GM12872 (cell line): ENCODE data around the gene RASGRP3.

Experiments used
- TF ChIP-seq, protein P1 (sequence below): IDR thresholded peaks from 3 replicates; pipeline ENCODE4 v1.5.1; 2011; ENCODE audit warnings: low read depth, mild to moderate bottlenecking, low read length, moderate library complexity; ENCODE audit not compliant: insufficient read depth

The RASGRP3 gene

GRCh38 chr2:33595385-33595784, 118.9 kb downstream of the RASGRP3 start:
- TF ChIP-seq, protein P1, sequence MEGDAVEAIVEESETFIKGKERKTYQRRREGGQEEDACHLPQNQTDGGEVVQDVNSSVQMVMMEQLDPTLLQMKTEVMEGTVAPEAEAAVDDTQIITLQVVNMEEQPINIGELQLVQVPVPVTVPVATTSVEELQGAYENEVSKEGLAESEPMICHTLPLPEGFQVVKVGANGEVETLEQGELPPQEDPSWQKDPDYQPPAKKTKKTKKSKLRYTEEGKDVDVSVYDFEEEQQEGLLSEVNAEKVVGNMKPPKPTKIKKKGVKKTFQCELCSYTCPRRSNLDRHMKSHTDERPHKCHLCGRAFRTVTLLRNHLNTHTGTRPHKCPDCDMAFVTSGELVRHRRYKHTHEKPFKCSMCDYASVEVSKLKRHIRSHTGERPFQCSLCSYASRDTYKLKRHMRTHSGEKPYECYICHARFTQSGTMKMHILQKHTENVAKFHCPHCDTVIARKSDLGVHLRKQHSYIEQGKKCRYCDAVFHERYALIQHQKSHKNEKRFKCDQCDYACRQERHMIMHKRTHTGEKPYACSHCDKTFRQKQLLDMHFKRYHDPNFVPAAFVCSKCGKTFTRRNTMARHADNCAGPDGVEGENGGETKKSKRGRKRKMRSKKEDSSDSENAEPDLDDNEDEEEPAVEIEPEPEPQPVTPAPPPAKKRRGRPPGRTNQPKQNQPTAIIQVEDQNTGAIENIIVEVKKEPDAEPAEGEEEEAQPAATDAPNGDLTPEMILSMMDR, result no peak

DNA sequence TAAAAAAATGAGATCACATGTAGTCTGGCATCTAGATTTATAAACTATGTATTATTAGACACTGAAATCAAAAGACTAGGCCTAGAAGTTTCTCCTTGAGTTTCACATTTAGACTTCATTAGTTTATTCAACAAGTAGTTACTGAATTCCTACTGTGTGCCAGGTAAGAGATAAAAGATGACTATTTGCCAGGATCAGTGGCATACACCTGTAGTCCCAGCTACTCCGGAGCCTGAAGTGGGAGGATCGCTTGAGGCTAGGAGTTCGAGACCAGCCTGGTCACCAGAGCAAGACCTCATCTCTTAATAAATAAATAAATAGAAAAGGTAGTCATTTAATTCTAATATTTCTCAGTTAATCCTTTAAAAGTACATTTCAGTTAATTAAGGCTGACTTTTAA, 120.6 kb downstream of the RASGRP3 start:
- TF ChIP-seq, protein P1, result no peak

GRCh38 chr2:33598561-33599174, 122.2 kb downstream of the RASGRP3 start:
- TF ChIP-seq, protein P1, result no peak

- TF ChIP-seq, protein P1, result 0 out of 3 replicates have a peak, but pooled peaks have one; percentile 7
Observed at GRCh38 chr2:33599175-33599942, 122.9 kb downstream of the RASGRP3 start, which contains the start of gene FAM98A. TSS of gene FAM98A (minus strand) at chr2:33599299. CDS start at chr2:33599221, 78 bp downstream.

DNA sequence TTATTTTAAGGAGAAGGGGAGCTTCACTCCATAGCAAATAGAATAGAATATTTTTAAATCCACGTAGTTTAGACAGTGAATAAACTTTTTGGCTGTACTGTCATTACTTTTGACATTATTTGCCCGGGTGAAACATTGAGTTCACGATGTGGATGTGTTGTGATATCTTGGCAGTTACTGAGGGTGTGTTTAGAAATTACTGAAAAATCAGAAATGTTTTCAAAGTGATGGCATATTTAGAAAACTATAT, 123.4 kb downstream of the RASGRP3 start:
- TF ChIP-seq, protein P1, result no peak

DNA sequence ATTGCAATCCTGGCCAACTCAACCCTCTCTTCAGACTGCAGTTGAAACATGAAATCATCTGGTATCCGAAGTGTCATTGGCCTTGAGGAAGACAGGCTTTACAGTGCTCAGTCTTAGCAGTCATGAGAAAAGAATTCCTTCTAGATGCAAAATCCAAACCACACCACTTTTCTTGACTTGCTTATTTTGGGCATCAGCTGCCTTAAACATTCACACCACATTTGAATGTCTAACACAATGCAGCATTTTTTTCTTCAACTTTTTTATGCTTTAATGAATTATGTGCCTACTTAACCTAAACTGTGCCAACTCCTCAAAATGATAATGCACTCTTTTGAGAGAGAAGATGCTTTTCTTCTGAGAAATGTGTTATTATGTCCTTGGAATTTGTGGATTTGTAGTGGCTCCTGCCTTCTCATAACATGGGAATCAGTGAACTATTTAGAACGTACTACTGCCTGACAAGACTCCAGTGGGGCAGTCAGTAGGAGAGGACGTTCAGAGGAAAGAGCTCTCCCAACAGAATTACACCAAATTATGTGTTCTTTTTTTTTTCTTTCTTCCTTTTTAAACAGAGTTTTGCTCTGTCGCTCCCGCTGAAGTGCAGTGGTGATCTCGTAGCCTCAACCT, 125.9 kb downstream of the RASGRP3 start:
- TF ChIP-seq, protein P1, result no peak

DNA sequence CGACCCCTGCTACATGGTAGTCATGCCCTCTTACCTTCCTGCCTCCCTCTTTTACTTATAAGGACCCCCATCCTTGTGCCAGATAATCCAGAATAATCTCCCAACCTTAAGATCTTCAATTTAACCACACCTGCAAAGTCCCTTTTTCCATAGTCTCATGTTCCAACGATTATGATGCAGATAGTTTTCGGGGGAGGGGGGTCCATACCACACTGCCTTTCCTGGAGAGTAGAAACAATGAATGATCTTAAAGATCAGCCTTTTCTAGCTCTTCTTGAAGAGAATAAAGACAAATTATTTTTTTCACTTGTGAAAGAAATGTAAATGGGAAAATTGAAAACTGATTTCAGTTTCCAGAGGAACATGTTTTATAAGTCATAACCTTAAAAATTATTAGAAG, 127.0 kb downstream of the RASGRP3 start:
- TF ChIP-seq, protein P1, result no peak
